Brain microvascular endothelial cell (primary cell): ENCODE results near the gene SLC7A14.

Experiments
- DNase-seq: peaks from one replicate; pipeline ENCODE4 v3.0.0-alpha.2; 2020
- H3K27ac ChIP-seq: fragments of 250-450 bp; sonication (Bioruptor Pico); 2 replicates; pipeline ENCODE4 v1.5.1; 2020; ENCODE audit warnings: mild to moderate bottlenecking, moderate library complexity
- H3K27me3 ChIP-seq: fragments of 250-450 bp; sonication (Bioruptor Pico); replicated peaks from 2 replicates; pipeline ENCODE4 v1.5.1; 2020; ENCODE audit warnings: mild to moderate bottlenecking
- H3K36me3 ChIP-seq: fragments of 250-450 bp; sonication (Bioruptor Pico); replicated peaks from 2 replicates; pipeline ENCODE4 v1.5.1; 2020; ENCODE audit warnings: mild to moderate bottlenecking
- H3K4me3 ChIP-seq: 2 replicates; pipeline ENCODE4 v1.5.1; 2011; ENCODE audit warnings: low read depth, mild to moderate bottlenecking, control low read depth, low read length, moderate library complexity
- CTCF ChIP-seq: IDR thresholded peaks from 2 replicates; pipeline ENCODE4 v1.5.1; 2011; ENCODE audit warnings: low read depth, mild to moderate bottlenecking, moderate library complexity, low read length, control low read depth, inconsistent platforms; ENCODE audit errors: missing control alignments
- in situ Hi-C: cut with HindIII; loops from 2 replicates; pipeline ENCODE4 v1.10.0; 2017; ENCODE audit warnings: low sequenced_read_pairs, low pct_ligation_motif_present

The SLC7A14 gene

GRCh38 chr3:170485294-170485693 is 100.6 kb downstream of the SLC7A14 start:
- in situ Hi-C loops: no loop called here
- Histone ChIP-seq H3K4me3 (no peak overlapping the region), H3K27me3 (no peaks in the 10 kb centered on the region), H3K36me3 (no peaks in the 10 kb centered on the region), H3K27ac (no peak overlapping the region)
- TF ChIP-seq CTCF: no peak
- DNase-seq: no peak

- no peak for TF ChIP-seq CTCF
- H3K36me3 ChIP-seq: no peaks in the 10 kb centered on the region
- no peak for DNase-seq
- in situ Hi-C loops: no loop called here
- no peaks in the 10 kb centered on the region for H3K27me3 ChIP-seq
- no peak overlapping the region for H3K27ac ChIP-seq
- no peak overlapping the region for H3K4me3 ChIP-seq
These were observed 101.0 kb downstream of the SLC7A14 start for GRCh38 chr3:170484869-170485268.

- Histone ChIP-seq H3K27ac (no peak overlapping the region), H3K27me3 (no peaks in the 10 kb centered on the region), H3K36me3 (no peaks in the 10 kb centered on the region), H3K4me3 (no peak overlapping the region)
- in situ Hi-C loops: no loop called here
- DNase-seq: no peak
- peak; percentile 58 for TF ChIP-seq CTCF
These were observed 102.2 kb downstream of the SLC7A14 start for GRCh38 chr3:170483485-170484262.

- DNase-seq: no peak
- in situ Hi-C loops: no loop called here
- H3K27me3 ChIP-seq: no peaks in the 10 kb centered on the region
- H3K27ac ChIP-seq: no peak overlapping the region
- no peaks in the 10 kb centered on the region for H3K36me3 ChIP-seq
- H3K4me3 ChIP-seq: no peak overlapping the region
- TF ChIP-seq CTCF: no peak
These were observed 103.7 kb downstream of the SLC7A14 start for GRCh38 chr3:170482199-170482598.

- Histone ChIP-seq H3K4me3 (no peak overlapping the region), H3K27me3 (no peaks in the 10 kb centered on the region), H3K27ac (no peak overlapping the region), H3K36me3 (no peaks in the 10 kb centered on the region)
- DNase-seq: no peak
- TF ChIP-seq CTCF: no peak
- in situ Hi-C loops: no loop called here
These were observed 105.8 kb downstream of the SLC7A14 start for GRCh38 chr3:170480111-170480510.

GRCh38 chr3:170477395-170477794 is 108.5 kb downstream of the SLC7A14 start:
- H3K36me3 ChIP-seq: no peaks in the 10 kb centered on the region
- DNase-seq: no peak
- in situ Hi-C loops: no loop called here

More at GRCh38 chr3:170477395-170477794, 108.5 kb downstream of the SLC7A14 start:
- Histone ChIP-seq H3K4me3 (no peak overlapping the region), H3K27ac (no peak overlapping the region), H3K27me3 (no peaks in the 10 kb centered on the region)
- no peak for TF ChIP-seq CTCF
